Transverse colon (tissue), 4 donors: ENCODE measurements around the gene HOXB9. TPM values are rescaled to one million over a fixed set of nuclear protein-coding genes. Genes with fewer than 3 reads are reported as not detected.
A peak's percentile ranks its signal among the peaks of the same experiment; 100 is the strongest.

ENCODE experiments used
- DNase-seq: peaks from one replicate; pipeline ENCODE4 v3.0.0-alpha.2; 2019
- H3K27ac ChIP-seq, 4 donors: fragments of 200-600 bp; sonication (generic); 2 replicates each; pipeline ENCODE4 v1.5.1; 2016 to 2018; ENCODE audit warnings: inconsistent platforms in 4 of 4
- H3K27me3 ChIP-seq: fragments of 200-600 bp; sonication (generic); 2 replicates; pipeline ENCODE4 v1.5.1; 2017; ENCODE audit warnings: inconsistent platforms
- H3K36me3 ChIP-seq, 4 donors: fragments of 200-600 bp; sonication (generic); 2 replicates each; pipeline ENCODE4 v1.5.1; 2017 to 2019; ENCODE audit warnings: inconsistent platforms in 4 of 4
- H3K4me1 ChIP-seq, 4 donors: fragments of 200-600 bp; sonication (generic); 2 replicates each; pipeline ENCODE4 v1.5.1; 2017 to 2020; ENCODE audit warnings: inconsistent platforms in 4 of 4
- H3K4me3 ChIP-seq, 4 donors: fragments of 200-600 bp; sonication (generic); 1 replicate in 1 of 4; 2 replicates in 3 of 4; pipeline versions ENCODE4 v1.5.1 to v1.6.1; 2017 to 2019; ENCODE audit warnings: inconsistent platforms in 4 of 4
- H3K9me3 ChIP-seq, 2 donors: fragments of 200-600 bp; sonication (generic); 2 replicates each; pipeline ENCODE4 v1.5.1; 2017 to 2019; ENCODE audit warnings: inconsistent platforms in 2 of 2
- EP300 ChIP-seq: sonication (generic); formaldehyde crosslinking; IDR thresholded peaks from one replicate; pipeline ENCODE4 v1.6.1; 2017; ENCODE audit warnings: antibody characterized with exemption, low read depth
- POLR2A ChIP-seq: fragments of 450-650 bp; IDR thresholded peaks from one replicate; pipeline ENCODE4 v1.6.1; 2016; ENCODE audit warnings: antibody characterized with exemption, mild to moderate bottlenecking, moderate library complexity
- POLR2AphosphoS5 ChIP-seq, 3 donors: sonication (generic); formaldehyde crosslinking; IDR thresholded peaks; one replicate each; pipeline ENCODE4 v1.6.1; 2016; ENCODE audit warnings: antibody characterized with exemption in 3 of 3
- WGBS, 2 donors: methylation state at CpG; one replicate each; pipeline ENCODE4 v1.1.5; 2018; ENCODE audit warnings: low coverage in 1 of 2; 5-methylcytosine and 5-hydroxymethylcytosine counted together
- in situ Hi-C, 4 donors: fragments of 200-750 bp; cut with MboI; loops; one replicate each; pipeline versions ENCODE4 v1.15.0 to v1.15.1; 2017; ENCODE audit warnings: low sequenced_read_pairs in 3 of 4, low pct_ligation_motif_present in 1 of 4, low pct_unique_long_range_greater_than_20kb in 1 of 4
- intact Hi-C: fragments of 100-400 bp; cut with DNase I; formaldehyde crosslinking; loops from one replicate; pipeline ENCODE4 v1.15.1; 2023; ENCODE audit warnings: low total_unique reads
- total RNA-seq, 4 donors: library from RNA; depleted of rRNA; stranded (reverse); fragments of >200 nt; gene quantifications; one replicate each; pipeline ENCODE4 v1.1.0, GENCODE V29; 2016
- TF ChIP-seq, protein P1 (sequence below), 5 experiments: fragments of 200-600 bp in 3 of 5; fragments of 450-650 bp in 2 of 5; sonication (generic) in 3 of 5; IDR thresholded peaks; 1 replicate in 2 of 5; 2 replicates in 3 of 5; pipeline ENCODE4 v1.5.1; 2016 to 2017; ENCODE audit warnings: antibody characterized with exemption in 5 of 5, inconsistent platforms in 3 of 5, mild to moderate bottlenecking in 2 of 5, moderate library complexity in 1 of 5

HOXB9 gene
- total RNA-seq, 4 donors from 2014 or later: 19.8 to 54.3 (median 29.4) TPM

DNA sequence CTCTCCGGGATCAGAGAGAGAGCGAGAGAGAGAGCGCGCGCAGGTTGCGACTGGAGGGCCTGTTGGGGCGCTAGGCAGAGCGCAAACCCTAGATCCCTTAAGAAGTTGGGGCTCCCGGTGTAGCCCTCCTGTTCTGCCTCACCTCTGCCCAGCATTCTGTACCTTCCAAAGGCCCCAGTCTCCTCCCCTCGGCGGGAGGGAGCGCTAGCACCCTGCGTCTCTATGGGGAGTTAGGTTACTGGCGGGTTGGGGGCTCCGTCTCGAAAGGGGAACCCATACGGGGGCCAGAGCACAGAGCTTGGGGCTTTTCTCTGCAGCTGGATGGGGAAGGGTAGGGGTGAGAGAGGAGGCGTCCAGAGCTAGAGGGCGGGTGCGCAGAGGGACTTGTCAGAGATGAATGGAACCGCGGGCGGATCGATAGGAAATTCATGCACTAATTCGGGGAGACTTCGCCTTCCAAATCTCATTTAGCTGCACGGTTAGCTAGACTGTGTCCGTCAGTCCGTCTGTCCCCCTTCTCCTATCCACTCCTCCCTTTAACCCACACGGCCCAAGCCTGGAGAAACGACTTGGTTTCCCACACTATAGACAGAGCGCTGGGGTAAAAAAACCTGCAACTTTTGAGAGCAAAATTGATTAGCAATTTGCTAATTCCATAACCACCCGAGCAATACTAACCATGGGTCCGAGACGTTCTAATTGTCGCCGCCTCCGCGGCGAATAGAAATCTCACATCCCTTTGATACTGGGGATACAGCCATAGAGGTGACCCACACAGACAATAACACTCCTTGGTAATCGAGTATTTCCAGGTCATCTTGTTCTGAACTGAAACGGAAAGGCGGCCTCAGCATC lies 47.3 kb downstream of the HOXB9 start:
- WGBS, 2 donors: 34% methylated on average over 5 to 43 of the region's 43 CpGs
- peaks cover 9% of the 10 kb centered on the region for H3K27me3 ChIP-seq
- intact Hi-C loops: loop anchor here (5.0 kb wide), 1 partner anchor 37 kb away; no protein-coding TSS in a partner anchor

DNA sequence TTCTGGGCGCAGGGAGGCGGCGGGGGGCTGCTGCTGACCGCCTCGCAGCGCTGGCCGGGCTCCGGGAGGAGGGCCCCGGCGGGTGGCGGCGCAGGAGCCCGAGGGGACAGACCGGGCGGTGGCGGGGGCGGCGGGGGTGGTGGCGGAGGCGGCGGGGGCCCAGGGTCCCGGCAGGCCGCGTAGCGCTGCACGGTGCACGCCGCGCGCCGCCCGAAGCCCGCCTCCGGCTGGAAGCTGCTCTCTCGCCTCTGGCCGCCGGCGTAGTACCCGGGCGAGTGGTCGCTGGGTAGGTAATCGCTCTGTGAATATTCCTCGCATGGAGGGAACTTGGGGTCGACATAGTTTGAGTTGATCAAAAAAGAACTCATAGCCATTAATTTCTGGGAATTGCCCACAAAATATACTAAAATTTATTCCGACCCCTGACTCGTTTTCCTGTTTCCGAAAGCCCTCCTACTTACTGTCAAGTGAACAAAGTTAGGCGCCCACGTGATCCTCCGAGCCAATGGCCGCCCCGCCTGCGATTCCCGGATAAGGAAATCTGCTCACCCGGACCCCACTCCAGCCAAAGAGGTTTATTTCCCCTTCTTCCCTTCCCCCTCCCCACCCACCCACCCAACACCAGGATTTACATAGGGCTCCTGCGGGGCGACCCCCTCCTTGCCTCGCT lies 48.1 kb downstream of the HOXB9 start, which contains the start of gene HOXB4:
HOXB4 (minus strand) TSS at position 405 of the 670 bp plus-strand sequence; CDS start at position 374, 31 bp downstream.
- H3K4me3 ChIP-seq: peak within 1 kb of the TSS; percentile 38 to 54 (median 46)
- H3K27ac ChIP-seq: peak within 1 kb of the TSS; percentile 89 to 95 (median 92)
- H3K36me3 ChIP-seq: no peaks in the 10 kb centered on the region
- intact Hi-C loops (loop anchor here (5.0 kb wide), 1 partner anchor 36 kb away; no protein-coding TSS in a partner anchor), in situ Hi-C loops (no loop called here)
- H3K4me1 ChIP-seq: peaks cover 18 to 84% (median 69%) of the 10 kb centered on the region in 4 donors
- TF ChIP-seq EP300: no peak
- TF ChIP-seq POLR2AphosphoS5 (IDR thresholded peaks at IDR 0.05): peak in 2 of 3 donors; percentile 14 to 46
- peak; percentile 80 for DNase-seq
- 9% methylated on average over 23 of the region's 58 CpGs; no CpG with 5 or more reads in 1 of the 2 donors for WGBS, 2 donors
- H3K9me3 ChIP-seq: no peaks in the 10 kb centered on the region
- H3K27me3 ChIP-seq: peaks cover 7% of the 10 kb centered on the region

More for the DNA sequence above, 47.3 kb downstream of the HOXB9 start:
- in situ Hi-C loops: no loop called here
- H3K9me3 ChIP-seq: no peaks in the 10 kb centered on the region
- peak overlapping the region; percentile 89 to 95 (median 92) for H3K27ac ChIP-seq
- peaks cover 21 to 86% (median 73%) of the 10 kb centered on the region in 4 donors for H3K4me1 ChIP-seq
- TF ChIP-seq POLR2A (no peak), POLR2AphosphoS5 (IDR thresholded peaks at IDR 0.05) (no peak), EP300 (no peak)
- TF ChIP-seq, protein P1, sequence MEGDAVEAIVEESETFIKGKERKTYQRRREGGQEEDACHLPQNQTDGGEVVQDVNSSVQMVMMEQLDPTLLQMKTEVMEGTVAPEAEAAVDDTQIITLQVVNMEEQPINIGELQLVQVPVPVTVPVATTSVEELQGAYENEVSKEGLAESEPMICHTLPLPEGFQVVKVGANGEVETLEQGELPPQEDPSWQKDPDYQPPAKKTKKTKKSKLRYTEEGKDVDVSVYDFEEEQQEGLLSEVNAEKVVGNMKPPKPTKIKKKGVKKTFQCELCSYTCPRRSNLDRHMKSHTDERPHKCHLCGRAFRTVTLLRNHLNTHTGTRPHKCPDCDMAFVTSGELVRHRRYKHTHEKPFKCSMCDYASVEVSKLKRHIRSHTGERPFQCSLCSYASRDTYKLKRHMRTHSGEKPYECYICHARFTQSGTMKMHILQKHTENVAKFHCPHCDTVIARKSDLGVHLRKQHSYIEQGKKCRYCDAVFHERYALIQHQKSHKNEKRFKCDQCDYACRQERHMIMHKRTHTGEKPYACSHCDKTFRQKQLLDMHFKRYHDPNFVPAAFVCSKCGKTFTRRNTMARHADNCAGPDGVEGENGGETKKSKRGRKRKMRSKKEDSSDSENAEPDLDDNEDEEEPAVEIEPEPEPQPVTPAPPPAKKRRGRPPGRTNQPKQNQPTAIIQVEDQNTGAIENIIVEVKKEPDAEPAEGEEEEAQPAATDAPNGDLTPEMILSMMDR (IDR thresholded peaks at IDR 0.05): no peak
- no peaks in the 10 kb centered on the region for H3K36me3 ChIP-seq
- DNase-seq: no peak
- H3K4me3 ChIP-seq: peak overlapping the region; percentile 38 to 54 (median 46)

DNA sequence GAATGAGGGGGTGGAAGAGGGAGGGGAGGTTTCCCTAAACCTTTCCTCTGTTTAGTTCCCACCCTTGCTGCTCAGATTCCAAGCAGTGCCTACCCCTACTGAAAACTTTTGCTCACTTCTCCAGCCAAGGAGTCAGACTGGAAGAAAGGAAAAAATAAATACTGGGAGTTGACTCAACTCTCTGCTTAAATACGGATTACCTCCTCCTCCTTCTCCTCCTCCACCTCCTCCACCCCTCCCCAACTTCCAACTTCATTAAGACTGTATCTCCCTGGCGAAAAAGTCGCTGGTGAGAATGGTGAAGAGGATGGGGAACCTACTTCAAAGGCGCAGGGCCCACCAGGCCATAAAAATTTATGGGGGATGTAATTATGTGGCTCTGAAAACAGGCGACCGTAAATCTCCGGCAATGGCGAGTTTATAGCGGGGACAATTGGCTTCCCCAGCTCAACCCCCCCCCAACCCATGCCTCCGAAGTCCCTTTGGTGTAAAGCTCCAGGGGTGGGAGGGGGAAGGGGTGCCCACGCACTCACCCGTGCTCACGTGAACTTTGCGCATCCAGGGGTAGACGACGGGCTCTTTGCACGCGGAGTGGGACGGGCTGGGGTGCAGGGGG lies 48.7 kb downstream of the HOXB9 start:
- intact Hi-C loops: loop anchor here (5.0 kb wide), 1 partner anchor 35 kb away; no protein-coding TSS in a partner anchor
- TF ChIP-seq POLR2AphosphoS5 (IDR thresholded peaks at IDR 0.05) (peak in 1 of 3 donors; percentile 17), EP300 (no peak)

DNA sequence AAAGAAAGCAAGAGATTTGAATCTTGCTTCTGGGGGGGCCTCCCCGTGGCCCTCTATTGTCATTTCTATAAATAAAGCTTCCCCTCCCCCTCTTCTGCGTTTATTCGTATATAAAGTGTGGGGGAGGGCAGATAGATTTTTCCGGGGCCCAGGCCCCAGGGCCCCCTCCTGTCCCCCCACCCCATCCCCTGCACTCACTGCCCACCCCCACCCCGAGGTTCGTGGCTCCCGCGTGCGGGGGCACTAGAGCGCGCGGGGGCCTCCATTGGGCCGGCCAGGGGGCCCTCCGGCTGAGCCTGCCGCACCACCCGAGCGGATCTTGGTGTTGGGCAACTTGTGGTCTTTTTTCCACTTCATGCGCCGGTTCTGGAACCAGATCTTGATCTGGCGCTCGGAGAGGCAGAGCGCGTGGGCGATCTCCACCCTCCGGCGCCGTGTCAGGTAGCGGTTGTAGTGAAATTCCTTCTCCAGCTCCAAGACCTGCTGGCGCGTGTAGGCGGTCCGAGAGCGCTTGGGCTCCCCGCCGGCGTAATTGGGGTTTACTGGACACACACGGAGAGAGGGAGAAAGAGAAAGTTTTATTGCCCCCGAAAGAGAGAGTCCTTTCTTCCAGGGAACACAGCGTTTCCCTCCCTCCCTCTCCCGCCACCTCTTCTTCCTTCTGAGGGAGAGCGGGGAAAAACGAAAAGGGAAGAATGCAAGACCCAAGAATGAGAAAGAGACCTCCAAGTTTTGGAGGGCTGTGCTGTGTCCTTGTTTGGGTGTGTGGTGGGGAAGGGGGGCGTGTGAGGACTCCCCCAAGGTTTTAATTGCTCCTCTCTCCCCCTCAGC lies 49.5 kb downstream of the HOXB9 start:
- Histone ChIP-seq H3K9me3 (no peaks in the 10 kb centered on the region), H3K27ac (peak overlapping the region; percentile 89 to 95 (median 92)), H3K36me3 (no peaks in the 10 kb centered on the region), H3K4me3 (peak overlapping the region; percentile 6 to 54 (median 46)), H3K4me1 (peaks cover 30 to 92% (median 73%) of the 10 kb centered on the region in 4 donors), H3K27me3 (peaks cover 7% of the 10 kb centered on the region)
- intact Hi-C loops (loop anchor here (5.0 kb wide), 1 partner anchor 34 kb away; no protein-coding TSS in a partner anchor), in situ Hi-C loops (no loop called here)
- no peak for DNase-seq
- TF ChIP-seq POLR2AphosphoS5 (IDR thresholded peaks at IDR 0.05) (peak; percentile 5 to 36 (median 32)), EP300 (no peak)
- WGBS, 2 donors: 33 to 37% methylated on average over 1 to 43 of the region's 43 CpGs

More for the DNA sequence above, 48.7 kb downstream of the HOXB9 start:
- H3K4me3 ChIP-seq: peak overlapping the region; percentile 6 to 54 (median 46)
- H3K4me1 ChIP-seq: peaks cover 24 to 85% (median 69%) of the 10 kb centered on the region in 4 donors
- WGBS, 2 donors: 0 to 1% methylated on average over 3 to 10 of the region's 19 CpGs
- in situ Hi-C loops: no loop called here
- DNase-seq: no peak
- peaks cover 7% of the 10 kb centered on the region for H3K27me3 ChIP-seq
- no peaks in the 10 kb centered on the region for H3K36me3 ChIP-seq
- H3K9me3 ChIP-seq: no peaks in the 10 kb centered on the region
- H3K27ac ChIP-seq: peak overlapping the region; percentile 89 to 95 (median 92)
